ENCODE measurements around the gene DTD1.

The DTD1 gene

GRCh38 chr20:18621004-18621403 lies 33.1 kb downstream of the DTD1 start:
- DNase-seq: no peak

- no peak for DNase-seq
These were observed 35.5 kb downstream of the DTD1 start for GRCh38 chr20:18623156-18623910.

DNA sequence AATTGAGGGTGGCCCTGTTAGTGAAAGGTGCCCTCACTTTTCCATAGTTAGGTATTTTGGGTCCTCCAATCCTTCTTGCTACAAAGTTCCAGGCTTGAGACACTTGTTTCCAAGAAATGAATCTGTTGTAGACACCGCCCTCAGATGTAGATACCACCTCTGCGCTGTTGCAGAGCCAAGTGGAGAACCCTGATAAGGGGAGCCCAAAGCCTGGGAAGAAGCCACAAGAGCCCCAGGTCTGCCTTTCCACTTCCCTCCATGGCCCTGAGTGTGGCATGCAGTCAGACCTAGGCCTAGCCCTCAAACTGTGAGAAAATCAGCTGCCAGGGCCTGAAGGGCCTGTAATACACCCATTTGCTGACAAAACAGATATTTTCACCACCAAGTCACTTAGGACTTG lies 37.1 kb downstream of the DTD1 start:
- no peak for DNase-seq

GRCh38 chr20:18625907-18626655 lies 38.2 kb downstream of the DTD1 start:
- no peak for DNase-seq

- DNase-seq: peak; percentile 30
These were observed 40.6 kb downstream of the DTD1 start for GRCh38 chr20:18628330-18628920.

DNA sequence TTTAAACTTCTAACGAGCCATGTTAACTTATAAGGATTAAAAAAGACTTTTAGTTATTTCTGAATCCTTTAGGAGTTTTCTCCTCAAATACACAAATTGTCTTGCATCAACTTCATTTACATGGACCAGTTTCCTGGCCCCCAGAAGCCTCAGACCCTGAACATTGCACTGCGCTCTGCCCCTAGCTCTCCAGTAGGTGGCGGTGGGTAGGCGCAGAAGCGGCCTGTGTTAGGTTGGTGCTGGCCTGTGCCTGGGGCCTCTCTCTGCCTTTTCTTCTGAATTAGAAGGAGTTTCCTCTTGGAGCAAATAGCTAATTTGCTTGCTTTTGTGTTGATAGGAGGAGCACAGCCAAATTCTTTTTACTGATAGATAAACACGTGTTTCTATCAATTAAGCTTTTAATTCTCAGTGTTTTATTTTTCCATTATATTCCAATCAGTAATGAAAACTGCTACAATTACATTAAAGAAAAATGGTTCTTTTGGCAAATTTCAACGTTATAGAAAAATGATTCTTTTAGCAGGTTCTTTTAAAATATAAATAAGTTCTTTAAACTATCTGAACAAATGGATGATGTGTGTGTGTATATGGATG lies 44.4 kb downstream of the DTD1 start:
- peak; percentile 75 for DNase-seq

DNA sequence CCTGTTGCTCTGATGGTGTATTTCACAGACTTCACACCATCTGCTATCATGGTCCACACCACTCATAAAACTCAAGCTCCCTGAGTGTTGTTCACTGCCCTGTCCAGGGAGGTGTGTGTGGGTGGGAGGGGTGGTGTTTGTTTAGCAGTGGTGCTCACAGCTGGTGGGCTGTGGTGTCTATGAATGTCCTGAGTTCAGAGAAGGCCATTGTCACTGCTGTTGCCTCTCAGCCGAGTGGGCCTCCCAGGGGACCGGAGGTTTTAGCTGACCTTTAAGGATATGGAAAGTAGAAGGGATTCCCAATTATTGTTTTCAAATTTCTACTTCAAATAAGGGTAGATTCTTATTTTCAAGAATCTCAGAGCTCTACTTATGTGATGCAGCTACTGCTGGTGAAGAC lies 45.6 kb downstream of the DTD1 start:
- DNase-seq: no peak

- DNase-seq: no peak
These were observed 46.6 kb downstream of the DTD1 start for GRCh38 chr20:18634501-18634900.

GRCh38 chr20:18635380-18635779 lies 47.5 kb downstream of the DTD1 start:
- no peak for DNase-seq

DNA sequence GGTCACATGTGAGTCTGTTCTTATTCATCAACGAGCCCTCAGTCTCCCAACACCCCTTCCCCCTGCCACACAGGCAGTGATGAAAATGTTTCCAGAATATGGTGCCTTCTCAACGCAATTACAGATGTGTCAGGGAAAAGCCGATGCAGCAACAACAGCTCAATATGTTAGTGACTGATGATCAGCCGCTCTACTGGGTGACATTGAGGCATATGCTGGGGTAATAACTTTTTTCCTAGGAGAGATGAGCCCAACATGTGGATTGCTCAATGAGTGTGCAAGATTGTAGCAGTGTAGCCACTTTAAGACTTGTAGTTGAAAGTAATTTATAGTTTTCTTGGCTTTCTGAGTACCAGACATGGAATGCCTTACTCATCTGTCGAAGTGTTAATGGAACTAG lies 49.4 kb downstream of the DTD1 start:
- no peak for DNase-seq

DNA sequence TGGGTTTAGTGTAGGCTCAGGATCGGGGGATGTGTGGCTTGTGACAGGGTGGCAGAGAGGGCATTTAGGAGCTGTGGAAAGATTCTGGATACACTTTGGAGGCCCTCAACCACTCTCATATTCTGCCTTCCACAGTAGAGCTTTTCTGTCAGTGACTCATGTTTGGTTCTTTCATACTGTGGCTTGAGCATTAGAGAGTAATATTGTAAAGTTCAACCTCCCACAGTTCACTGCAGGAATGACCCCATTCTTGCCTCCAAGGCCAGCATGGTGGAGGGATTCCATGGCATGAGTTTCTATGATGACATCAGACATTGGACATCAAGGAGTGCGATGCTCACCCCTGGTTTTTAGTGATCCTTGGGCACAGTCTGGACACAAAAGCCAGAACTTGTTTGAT lies 50.9 kb downstream of the DTD1 start:
- no peak for DNase-seq

- DNase-seq: no peak
These were observed 51.7 kb downstream of the DTD1 start for GRCh38 chr20:18639501-18639979.

GRCh38 chr20:18645196-18645745 lies 57.4 kb downstream of the DTD1 start:
- DNase-seq: no peak

DNA sequence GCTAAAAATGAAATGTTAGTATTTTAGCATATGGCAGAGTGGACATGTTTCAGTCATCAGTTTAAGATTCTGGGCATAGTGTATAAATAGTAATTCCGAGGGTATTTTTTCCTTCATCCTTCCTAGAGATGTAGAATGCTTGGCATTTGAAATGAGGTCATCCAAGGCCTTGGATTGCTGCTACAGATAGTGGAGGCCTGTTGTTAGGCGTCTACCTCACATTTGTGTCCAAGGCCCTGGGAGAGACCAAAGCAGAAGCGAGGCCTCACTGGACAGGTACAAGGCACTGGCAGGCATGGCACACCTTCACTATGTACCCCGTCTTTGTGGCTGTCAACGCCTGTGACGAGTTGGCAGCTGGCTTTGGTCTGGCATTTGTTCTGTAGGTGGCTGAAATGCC lies 58.0 kb downstream of the DTD1 start:
- DNase-seq: no peak

DNA sequence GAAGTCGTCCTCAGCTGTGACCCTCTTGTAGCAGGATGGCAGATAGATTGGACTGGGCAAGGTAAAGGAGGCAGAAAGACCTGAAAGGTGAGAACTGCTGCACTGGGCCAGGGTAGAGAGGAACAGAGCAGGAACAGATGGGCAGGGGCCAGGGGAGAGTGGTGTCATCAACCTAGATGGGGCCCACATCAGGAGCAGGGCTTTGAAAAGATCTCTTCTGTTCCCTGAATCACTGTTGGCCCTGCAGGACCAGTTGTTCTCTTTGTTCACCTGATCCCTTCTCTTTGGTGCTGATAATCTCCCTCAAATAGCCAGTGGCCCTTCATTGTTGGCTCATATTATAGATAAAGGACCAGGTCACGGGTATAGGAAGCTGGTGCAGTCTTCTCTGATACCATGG lies 59.9 kb downstream of the DTD1 start:
- DNase-seq: no peak

DNA sequence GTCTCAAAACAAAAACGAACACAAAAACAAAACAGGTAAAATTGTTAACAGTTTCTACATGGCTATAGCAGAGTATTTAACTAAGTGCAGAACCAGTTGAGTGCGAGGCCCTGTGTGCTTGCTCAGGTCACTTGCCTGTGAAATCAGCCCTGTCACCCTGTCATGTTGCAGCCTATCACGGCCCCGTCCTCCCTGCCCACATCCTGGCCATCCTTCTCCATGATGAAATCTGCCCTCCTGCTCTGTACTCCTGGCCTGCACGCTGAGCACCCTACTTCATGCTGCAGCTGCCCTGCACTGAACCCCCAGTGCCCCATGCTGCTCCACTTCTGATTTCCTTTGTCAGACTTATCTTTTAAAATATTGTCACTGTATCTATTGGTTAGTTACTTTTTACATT lies 62.4 kb downstream of the DTD1 start:
- DNase-seq: no peak

DNA sequence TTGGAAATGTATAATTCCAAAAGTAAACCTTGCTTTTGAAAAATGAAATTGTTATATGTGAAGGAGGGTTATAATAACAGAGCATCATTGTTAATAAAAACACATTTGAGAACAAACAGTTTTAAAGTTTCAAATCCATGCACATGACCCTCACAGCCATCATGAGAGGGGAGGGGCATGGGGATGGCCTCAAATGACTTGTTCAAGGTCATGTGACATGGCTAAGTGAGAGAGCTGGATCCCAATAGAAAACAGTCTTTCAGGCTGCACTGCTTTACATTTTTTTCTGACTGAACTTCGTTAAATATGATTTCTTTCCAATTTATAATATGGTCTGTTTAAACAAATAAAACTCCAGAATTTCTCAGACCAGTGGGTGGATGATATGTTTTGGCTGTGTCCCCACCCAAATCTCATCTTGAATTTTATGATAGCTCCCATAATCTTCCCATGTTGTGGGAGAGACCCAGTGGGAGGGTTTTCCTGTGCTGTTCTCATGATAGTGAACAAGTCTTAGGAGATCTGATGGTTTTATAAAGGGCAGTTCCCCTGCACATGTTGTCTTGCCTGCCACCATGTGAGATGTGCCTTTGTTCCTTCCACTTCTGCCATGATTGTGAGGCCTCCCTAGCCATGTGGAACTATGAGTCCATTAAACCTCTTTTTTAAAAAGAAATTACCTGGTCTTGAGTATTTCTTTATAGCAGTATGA lies 66.0 kb downstream of the DTD1 start:
- no peak for DNase-seq

DNA sequence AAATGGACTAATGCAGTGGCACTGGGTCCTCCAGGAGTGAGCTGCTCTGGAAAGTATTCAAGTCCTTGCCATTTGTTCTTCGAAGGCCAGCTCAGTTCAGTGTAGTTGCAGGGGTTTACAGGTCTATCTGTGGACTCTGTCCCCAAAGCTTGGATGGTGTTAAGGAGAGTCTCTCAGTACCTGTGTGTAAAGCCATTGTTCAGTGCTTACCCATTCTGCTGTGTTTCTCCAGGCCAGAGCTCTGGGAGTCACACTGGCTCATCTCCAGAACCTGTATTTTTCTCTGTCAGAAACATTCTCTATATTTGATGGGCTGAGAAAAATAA lies 66.6 kb downstream of the DTD1 start:
- no peak for DNase-seq

DNA sequence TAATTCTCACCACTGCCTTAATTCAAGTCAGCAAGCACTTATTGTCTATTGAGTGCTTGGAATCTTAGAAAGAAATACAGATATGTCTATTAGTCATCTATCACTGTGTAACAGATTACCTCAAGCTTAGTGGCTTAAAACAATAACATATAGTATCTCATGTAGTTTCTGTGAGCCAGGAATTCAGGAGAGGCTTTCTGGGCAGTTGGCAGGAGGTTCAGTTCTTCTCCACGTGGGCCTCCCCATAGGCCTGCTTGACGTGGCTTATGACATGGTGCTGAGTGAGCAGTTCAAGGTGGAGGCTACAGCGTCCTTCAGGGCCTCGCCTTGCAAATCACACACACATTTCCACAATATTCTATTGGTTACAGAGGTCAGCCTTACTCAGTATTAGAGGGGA lies 69.7 kb downstream of the DTD1 start:
- no peak for DNase-seq

DNA sequence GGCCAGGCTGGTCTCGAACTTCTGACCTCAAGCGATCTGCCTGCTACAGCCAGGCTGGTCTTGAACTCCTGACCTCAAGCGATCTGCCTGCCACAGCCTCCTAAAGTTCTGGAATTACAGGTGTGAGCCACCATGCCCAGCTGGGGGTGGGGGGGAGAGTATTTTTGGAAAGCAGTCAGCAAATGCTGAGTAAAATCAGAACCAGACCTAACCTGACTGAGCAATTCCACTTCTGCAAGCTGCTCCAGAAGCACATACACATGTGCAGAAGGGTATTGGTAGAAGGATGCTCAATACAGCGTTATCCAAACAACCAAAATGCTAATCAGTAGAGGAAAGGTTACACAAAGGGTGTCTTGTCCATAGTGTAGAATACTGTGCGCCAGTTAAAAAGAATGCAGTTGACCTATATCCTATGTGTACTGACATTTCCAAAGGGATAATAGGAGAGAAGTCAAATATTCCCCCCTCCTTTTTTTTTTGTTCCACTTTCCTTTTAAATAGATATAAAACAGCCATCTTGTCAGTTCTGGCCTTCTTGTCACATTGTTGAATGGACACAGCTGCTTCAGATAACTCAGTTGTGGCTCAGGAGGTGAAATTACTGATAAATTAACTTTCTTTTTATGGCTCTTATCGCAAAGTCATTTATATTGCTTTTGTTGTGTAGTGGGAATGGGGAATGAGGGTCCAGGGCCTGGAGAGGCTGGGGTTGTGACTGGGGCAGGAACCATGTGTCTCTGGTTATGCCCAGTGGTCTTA lies 74.6 kb downstream of the DTD1 start:
- no peak for DNase-seq

- no peak for DNase-seq
These were observed 76.1 kb downstream of the DTD1 start for GRCh38 chr20:18663932-18664331.

DNA sequence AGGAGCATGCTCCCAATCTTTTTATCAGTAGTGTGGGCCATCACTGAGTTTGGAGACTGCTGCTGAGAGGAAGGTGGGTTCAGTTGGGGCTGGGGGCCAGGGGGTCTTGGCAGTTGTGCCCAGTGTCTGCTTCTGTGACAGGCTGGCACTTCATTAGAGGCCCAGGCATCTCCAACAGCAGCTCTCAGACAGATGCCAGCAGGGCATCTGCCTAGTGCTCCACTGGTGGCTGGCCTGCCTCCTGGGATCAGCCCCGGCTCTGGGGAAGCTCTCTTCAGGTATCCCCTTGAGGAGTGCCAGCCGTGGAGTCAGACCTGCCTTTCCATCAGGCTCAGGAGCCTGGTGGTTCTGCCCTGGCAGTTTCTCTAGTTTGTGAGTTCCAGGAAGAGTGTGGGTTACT lies 77.3 kb downstream of the DTD1 start:
- no peak for DNase-seq
